Stimulated activated CD4-positive, alpha-beta T cell treated with anti-CD3 and anti-CD28 coated beads, Interleukin-15, amount 100 ng/mL, for 1 hour (primary cell): ENCODE results near the gene DOCK9.
A peak's percentile ranks its signal among the peaks of the same experiment; 100 is the strongest.

Experiments
- DNase-seq, 2 donors: peaks; one replicate each; pipeline ENCODE4 v3.0.0-alpha.2; 2020; ENCODE audit warnings: low read depth in 1 of 2, low spot score in 1 of 2

DOCK9 gene

GRCh38 chr13:98856983-98857382, 120.9 kb downstream of the DOCK9 start:
- DNase-seq: no peak

GRCh38 chr13:98854448-98854847, 123.4 kb downstream of the DOCK9 start:
- DNase-seq: no peak

GRCh38 chr13:98853771-98854221, 124.1 kb downstream of the DOCK9 start:
- peak in 1 of 2 donors; percentile 7 for DNase-seq

GRCh38 chr13:98851276-98851675, 126.6 kb downstream of the DOCK9 start:
- DNase-seq: no peak

- DNase-seq: no peak
Measured at GRCh38 chr13:98848746-98849145, 129.1 kb downstream of the DOCK9 start.

- no peak for DNase-seq
Measured at GRCh38 chr13:98847780-98848179, 130.1 kb downstream of the DOCK9 start.

- no peak for DNase-seq
Measured at GRCh38 chr13:98846986-98847385, 130.9 kb downstream of the DOCK9 start.

- DNase-seq: no peak
Measured at GRCh38 chr13:98846521-98846920, 131.3 kb downstream of the DOCK9 start.

- no peak for DNase-seq
Measured at GRCh38 chr13:98845742-98846141, 132.1 kb downstream of the DOCK9 start.

GRCh38 chr13:98844021-98844420, 133.8 kb downstream of the DOCK9 start:
- no peak for DNase-seq

- no peak for DNase-seq
Measured at GRCh38 chr13:98843482-98843877, 134.4 kb downstream of the DOCK9 start.

GRCh38 chr13:98842858-98843481, 134.9 kb downstream of the DOCK9 start:
- peak in 1 of 2 donors; percentile 55 for DNase-seq

GRCh38 chr13:98842070-98842469, 135.8 kb downstream of the DOCK9 start:
- no peak for DNase-seq

GRCh38 chr13:98839856-98840769, 137.8 kb downstream of the DOCK9 start:
- DNase-seq: peak in 1 of 2 donors; percentile 12

- DNase-seq: no peak
Measured at GRCh38 chr13:98838776-98839175, 139.1 kb downstream of the DOCK9 start.

GRCh38 chr13:98837896-98838295, 140.0 kb downstream of the DOCK9 start:
- no peak for DNase-seq

- no peak for DNase-seq
Measured at GRCh38 chr13:98835156-98835555, 142.7 kb downstream of the DOCK9 start.

GRCh38 chr13:98834254-98834960, 143.5 kb downstream of the DOCK9 start:
- no peak for DNase-seq

- no peak for DNase-seq
Measured at GRCh38 chr13:98831236-98831635, 146.6 kb downstream of the DOCK9 start.

- DNase-seq: no peak
Measured at GRCh38 chr13:98829541-98829940, 148.3 kb downstream of the DOCK9 start.

- DNase-seq: no peak
Measured at GRCh38 chr13:98828614-98829013, 149.2 kb downstream of the DOCK9 start.

GRCh38 chr13:98827449-98827848, 150.4 kb downstream of the DOCK9 start:
- DNase-seq: no peak
